NCI-H2171 (cell line): Measurements from ENCODE around the gene DENND1A.
"Not testable (repeated sequence)": the region's sequence is repeated elsewhere in the genome, so short reads cannot be mapped to it uniquely, and the experiment has no call there.

ENCODE experiments used
- DNase-seq: peaks from one replicate; lab custom pipeline; 2025; lab: John Stamatoyannopoulos, UW

The DENND1A gene

GRCh38 chr9:123455187-123455586 is 474.7 kb downstream of the DENND1A start:
- no peak for DNase-seq

- no peak for DNase-seq
These were observed 475.6 kb downstream of the DENND1A start for GRCh38 chr9:123454361-123454760.

GRCh38 chr9:123453831-123454321 is 476.1 kb downstream of the DENND1A start:
- DNase-seq, result no peak

- DNase-seq, result no peak
These were observed 476.8 kb downstream of the DENND1A start for GRCh38 chr9:123453076-123453667.

- no peak for DNase-seq
These were observed 478.9 kb downstream of the DENND1A start for GRCh38 chr9:123450996-123451395.

- no peak for DNase-seq
These were observed 479.7 kb downstream of the DENND1A start for GRCh38 chr9:123450098-123450770.

- DNase-seq, result no peak
These were observed 481.8 kb downstream of the DENND1A start for GRCh38 chr9:123447934-123448646.

GRCh38 chr9:123445981-123446610 is 483.8 kb downstream of the DENND1A start:
- no peak for DNase-seq

- no peak for DNase-seq
These were observed 484.8 kb downstream of the DENND1A start for GRCh38 chr9:123445116-123445515.

- DNase-seq, result no peak
These were observed 488.2 kb downstream of the DENND1A start for GRCh38 chr9:123441769-123442168.

- no peak for DNase-seq
These were observed 489.7 kb downstream of the DENND1A start for GRCh38 chr9:123440256-123440655.

- no peak for DNase-seq
These were observed 491.1 kb downstream of the DENND1A start for GRCh38 chr9:123438821-123439220.

GRCh38 chr9:123438321-123438720 is 491.6 kb downstream of the DENND1A start:
- DNase-seq, result no peak

- no peak for DNase-seq
These were observed 492.7 kb downstream of the DENND1A start for GRCh38 chr9:123437201-123437600.

GRCh38 chr9:123435471-123435870 is 494.5 kb downstream of the DENND1A start:
- DNase-seq, result no peak

- no peak for DNase-seq
These were observed 495.2 kb downstream of the DENND1A start for GRCh38 chr9:123434619-123435240.

- DNase-seq, result no peak
These were observed 497.3 kb downstream of the DENND1A start for GRCh38 chr9:123432331-123433236.

GRCh38 chr9:123431581-123431980 is 498.3 kb downstream of the DENND1A start:
- DNase-seq, result no peak

GRCh38 chr9:123428450-123428849 is 501.5 kb downstream of the DENND1A start:
- DNase-seq, result not testable (repeated sequence)

- no peak for DNase-seq
These were observed 503.5 kb downstream of the DENND1A start for GRCh38 chr9:123426406-123426805.

GRCh38 chr9:123425836-123426365 is 504.0 kb downstream of the DENND1A start:
- no peak for DNase-seq
